GM12864 (cell line): ENCODE measurements around the gene GPBAR1.

Experiments
- DNase-seq: peaks from one replicate; pipeline ENCODE4 v3.0.0-alpha.2; 2011; ENCODE audit warnings: low read depth
- H3K4me3 ChIP-seq: 2 replicates; pipeline ENCODE4 v1.5.1; 2011; ENCODE audit warnings: mild to moderate bottlenecking, low read depth, low read length, control low read depth
- CTCF ChIP-seq: IDR thresholded peaks from 2 replicates; pipeline ENCODE4 v1.5.1; 2011; ENCODE audit warnings: low read depth, mild to moderate bottlenecking, moderate library complexity, low read length, control low read depth, inconsistent platforms; ENCODE audit errors: missing control alignments

GPBAR1 gene

DNA sequence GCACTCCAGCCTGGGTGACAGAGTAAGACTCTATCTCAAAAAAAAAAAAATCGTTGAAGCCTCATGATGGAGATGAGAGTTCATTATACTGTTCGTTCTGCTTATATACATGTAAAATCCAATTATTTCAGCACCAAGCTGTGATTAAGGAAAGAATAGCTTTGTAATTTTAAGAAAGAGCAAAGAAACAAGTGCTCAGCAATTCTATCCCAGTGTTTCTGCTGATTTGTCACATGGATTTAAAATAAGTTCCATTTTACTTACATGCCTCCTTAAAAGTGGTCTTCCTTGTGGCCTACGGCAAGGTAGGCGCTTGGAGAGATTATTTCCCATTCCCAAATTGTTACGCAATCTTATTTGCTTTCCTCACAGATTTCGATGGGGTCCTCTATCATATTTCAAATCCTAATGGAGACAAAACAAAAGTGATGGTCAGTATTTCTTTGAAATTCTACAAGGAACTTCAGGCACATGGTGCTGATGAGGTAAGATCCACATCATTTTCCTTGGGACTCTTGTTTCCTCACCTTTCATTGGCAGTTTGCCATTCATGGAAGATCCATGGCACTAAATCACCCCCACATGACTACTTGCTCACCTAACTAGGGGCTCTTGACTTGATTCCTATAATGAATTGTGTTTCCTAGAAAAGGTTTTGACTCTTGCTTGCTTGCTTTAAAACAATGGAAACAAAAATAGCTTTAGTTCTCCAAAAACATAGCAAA, 32.3 kb upstream of the GPBAR1 start:
- TF ChIP-seq CTCF = no peak
- no peak overlapping the region; the same call in 1 of the 2 replicates for H3K4me3 ChIP-seq
- no peak for DNase-seq

DNA sequence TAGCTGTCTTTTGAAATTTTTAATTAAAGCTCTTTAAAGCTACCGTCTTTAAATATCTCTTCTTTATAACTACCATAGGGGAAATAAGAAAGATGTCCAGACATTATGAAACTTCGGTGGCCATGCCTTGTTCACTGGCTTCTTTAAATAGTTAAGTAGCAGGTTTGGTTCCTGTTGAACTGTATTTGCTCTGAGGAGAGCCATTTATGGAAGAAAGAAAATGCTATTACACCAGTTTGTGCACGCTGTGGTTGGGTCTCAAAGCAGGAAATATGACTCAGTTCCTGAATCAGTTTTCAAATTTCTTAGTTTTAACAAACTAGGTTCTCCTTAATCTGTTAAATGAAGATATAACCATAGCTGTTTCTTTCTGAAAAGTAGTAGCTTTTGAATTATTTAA, 31.6 kb upstream of the GPBAR1 start:
- TF ChIP-seq CTCF = no peak
- no peak overlapping the region for H3K4me3 ChIP-seq
- peak; percentile 78 for DNase-seq

- no peak overlapping the region; the same call in 1 of the 2 replicates for H3K4me3 ChIP-seq
- DNase-seq = no peak
- no peak for TF ChIP-seq CTCF
Measured at GRCh38 chr2:218229851-218230250, 31.0 kb upstream of the GPBAR1 start.

DNA sequence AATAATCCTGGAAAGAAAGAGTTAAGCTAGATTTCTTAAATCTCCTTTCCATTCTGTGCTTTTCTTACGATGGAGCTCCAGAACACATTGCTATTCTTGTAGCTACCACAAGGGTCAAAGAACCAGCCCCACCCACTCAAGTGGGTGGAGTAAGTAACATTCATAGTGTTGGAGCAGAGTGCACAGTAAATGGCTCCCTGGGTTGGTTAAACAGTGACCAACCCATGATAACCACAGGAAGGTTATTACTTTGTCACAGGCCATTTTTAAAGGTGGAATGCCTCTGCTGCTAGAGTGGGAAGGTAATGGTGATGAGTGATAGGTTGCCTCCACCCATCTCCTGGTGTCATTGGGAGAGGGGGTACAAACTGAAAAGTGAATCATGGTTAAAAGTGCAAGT, 29.9 kb upstream of the GPBAR1 start:
- DNase-seq = no peak
- H3K4me3 ChIP-seq = no peak overlapping the region
- TF ChIP-seq CTCF = peak; percentile 44

DNA sequence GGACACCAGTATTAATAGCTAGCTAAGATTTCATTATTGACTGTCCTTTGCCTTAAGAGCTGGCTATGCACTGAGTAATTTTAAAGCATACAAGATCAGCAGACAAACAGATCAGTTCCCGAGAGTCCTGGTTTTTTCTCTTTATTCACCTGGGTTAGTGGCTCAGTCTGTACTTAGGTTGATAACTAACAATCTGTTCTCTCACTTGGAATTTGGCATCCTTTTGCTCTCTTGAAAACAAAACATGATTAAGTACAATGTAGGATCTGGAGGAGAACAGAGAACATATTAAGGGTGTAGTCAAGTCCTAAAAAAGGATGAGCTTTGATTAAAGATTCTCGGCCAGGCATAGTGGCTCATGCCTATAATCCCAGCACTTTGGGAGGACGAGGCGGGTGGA, 27.3 kb upstream of the GPBAR1 start:
- TF ChIP-seq CTCF = no peak
- no peak for DNase-seq
- H3K4me3 ChIP-seq = no peak overlapping the region

GRCh38 chr2:218234521-218234920, 26.3 kb upstream of the GPBAR1 start:
- TF ChIP-seq CTCF = no peak
- no peak for DNase-seq
- H3K4me3 ChIP-seq = no peak overlapping the region

DNA sequence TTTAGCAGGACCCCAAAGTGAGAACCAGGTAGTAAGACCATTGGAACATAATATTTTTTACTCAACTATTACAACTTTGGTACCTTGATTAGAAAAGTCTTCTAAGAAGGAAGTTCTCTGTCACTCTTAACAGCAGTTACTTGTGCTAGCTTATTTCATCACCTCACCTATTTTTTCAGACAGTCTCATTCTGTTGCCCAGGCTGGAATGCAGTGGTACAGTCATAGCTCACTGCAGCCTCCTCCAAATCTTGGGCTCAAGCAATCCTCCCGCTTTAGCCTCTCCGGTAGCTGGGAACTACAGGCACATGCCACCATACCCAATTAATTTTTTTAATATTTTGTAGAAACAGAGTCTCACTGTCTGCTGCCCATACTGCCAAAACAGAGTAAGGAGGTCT, 25.8 kb upstream of the GPBAR1 start:
- no peak overlapping the region for H3K4me3 ChIP-seq
- DNase-seq = no peak
- no peak for TF ChIP-seq CTCF
